ENCODE measurements around the gene SELE. TPM values are rescaled to one million over a fixed set of nuclear protein-coding genes. Genes with fewer than 3 reads are reported as not detected.

SELE gene
- total RNA-seq, 1 experiment from 2014 or later: not detected

- intact Hi-C loops (cut with micrococcal nuclease; ENCODE audit: unreplicated experiment): no loop called here
- Mint-ChIP-seq H3K4me1 (ENCODE audit: low read depth, unreplicated experiment) (no peaks in the 10 kb centered on the region), H3K27ac (ENCODE audit: unreplicated experiment) (no peak overlapping the region), H3K9me3 (ENCODE audit: unreplicated experiment) (no peaks in the 10 kb centered on the region), H3K36me3 (ENCODE audit: insufficient read depth, unreplicated experiment) (no peaks in the 10 kb centered on the region), H3K4me3 (ENCODE audit: unreplicated experiment) (no peak overlapping the region), H3K27me3 (ENCODE audit: insufficient read depth, unreplicated experiment) (no peaks in the 10 kb centered on the region)
- Histone ChIP-seq H3K27me3 (replicated peaks; ENCODE audit: control insufficient read depth, insufficient read depth, low read length) (no peaks in the 10 kb centered on the region), H3K4me3 (ENCODE audit: low read depth, low read length) (no peak overlapping the region), H3K9me3 (no peaks in the 10 kb centered on the region), H3K4me1 (no peaks in the 10 kb centered on the region; the same call in 1 of the 2 replicates), H3K36me3 (ENCODE audit: control insufficient read depth, insufficient read depth, low read length) (no peaks in the 10 kb centered on the region)
- ChIA-PET POLR2A (no interaction called here), CTCF (interaction anchor here (1.1 kb wide), 1 partner anchor 12 kb away, joined by 3 read pairs; no protein-coding TSS in a partner anchor)
- no TSS peak for BruUV-seq (replicated peaks)
- no peak for TF ChIP-seq CTCF (IDR thresholded peaks at IDR 0.05; ENCODE audit: insufficient read depth in 1 of 2, low read depth in 1 of 2, low read length in 1 of 2, severe bottlenecking in 1 of 2, unreplicated experiment in 1 of 2)
- DNase-seq: no peak
Measured at GRCh38 chr1:169699707-169700106, 34.2 kb downstream of the SELE start.

- DNase-seq: no peak
- ChIA-PET POLR2A (no interaction called here), CTCF (no interaction called here)
- Histone ChIP-seq H3K4me1 (no peaks in the 10 kb centered on the region), H3K9me3 (no peaks in the 10 kb centered on the region), H3K4me3 (ENCODE audit: low read depth, low read length) (no peak overlapping the region), H3K27me3 (replicated peaks; ENCODE audit: control insufficient read depth, insufficient read depth, low read length) (no peaks in the 10 kb centered on the region), H3K36me3 (ENCODE audit: control insufficient read depth, insufficient read depth, low read length) (no peaks in the 10 kb centered on the region)
- H3K27me3 Mint-ChIP-seq (ENCODE audit: insufficient read depth, unreplicated experiment): peaks cover under 1% of the 10 kb centered on the region
- TF ChIP-seq CTCF (IDR thresholded peaks at IDR 0.05; ENCODE audit: insufficient read depth in 1 of 2, low read depth in 1 of 2, low read length in 1 of 2, severe bottlenecking in 1 of 2, unreplicated experiment in 1 of 2): no peak
- intact Hi-C loops (cut with micrococcal nuclease; ENCODE audit: unreplicated experiment): no loop called here
- H3K9me3 Mint-ChIP-seq (ENCODE audit: unreplicated experiment): no peaks in the 10 kb centered on the region
- no peak overlapping the region for H3K27ac Mint-ChIP-seq (ENCODE audit: unreplicated experiment)
- no peaks in the 10 kb centered on the region for H3K36me3 Mint-ChIP-seq (ENCODE audit: insufficient read depth, unreplicated experiment)
- H3K4me3 Mint-ChIP-seq (ENCODE audit: unreplicated experiment): no peak overlapping the region
- BruUV-seq (replicated peaks): no TSS peak
- no peaks in the 10 kb centered on the region for H3K4me1 Mint-ChIP-seq (ENCODE audit: low read depth, unreplicated experiment)
Measured at GRCh38 chr1:169698976-169699375, 34.9 kb downstream of the SELE start.

GRCh38 chr1:169697755-169698154 lies 36.1 kb downstream of the SELE start:
- POLR2A ChIA-PET: interaction anchor here (0.6 kb wide), 1 partner anchor 130 kb away, joined by 3 read pairs; no protein-coding TSS in a partner anchor

More at GRCh38 chr1:169697755-169698154, 36.1 kb downstream of the SELE start:
- H3K4me1 Mint-ChIP-seq (ENCODE audit: low read depth, unreplicated experiment): no peaks in the 10 kb centered on the region
- intact Hi-C loops (cut with micrococcal nuclease; ENCODE audit: unreplicated experiment): no loop called here
- no peaks in the 10 kb centered on the region for H3K36me3 ChIP-seq (ENCODE audit: control insufficient read depth, insufficient read depth, low read length)
- no peak for DNase-seq
- TF ChIP-seq CTCF (IDR thresholded peaks at IDR 0.05; ENCODE audit: insufficient read depth in 1 of 2, low read depth in 1 of 2, low read length in 1 of 2, severe bottlenecking in 1 of 2, unreplicated experiment in 1 of 2): no peak
- H3K9me3 Mint-ChIP-seq (ENCODE audit: unreplicated experiment): no peaks in the 10 kb centered on the region
- no peak overlapping the region for H3K4me3 ChIP-seq (ENCODE audit: low read depth, low read length)
- no TSS peak for BruUV-seq (replicated peaks)
- no peak overlapping the region for H3K27ac Mint-ChIP-seq (ENCODE audit: unreplicated experiment)
- peaks cover 3% of the 10 kb centered on the region for H3K27me3 Mint-ChIP-seq (ENCODE audit: insufficient read depth, unreplicated experiment)
- no peaks in the 10 kb centered on the region for H3K27me3 ChIP-seq (replicated peaks; ENCODE audit: control insufficient read depth, insufficient read depth, low read length)
- CTCF ChIA-PET: no interaction called here
- H3K9me3 ChIP-seq: no peaks in the 10 kb centered on the region
- H3K4me3 Mint-ChIP-seq (ENCODE audit: unreplicated experiment): no peak overlapping the region
- no peaks in the 10 kb centered on the region for H3K4me1 ChIP-seq
- H3K36me3 Mint-ChIP-seq (ENCODE audit: insufficient read depth, unreplicated experiment): no peaks in the 10 kb centered on the region

Measured in Caco-2 (cell line).